HepG2 (cell line): ENCODE data around the gene BMP6. TPM values are rescaled to one million over a fixed set of nuclear protein-coding genes. Genes with fewer than 3 reads are reported as not detected.
A peak's percentile ranks its signal among the peaks of the same experiment; 100 is the strongest.

Source experiments
- ATAC-seq: fragments of 200-7000 bp; cut with Tn5 transposase; 3 replicates; pipeline ENCODE4 v1.9.1; 2020; ENCODE audit warnings: mild to moderate bottlenecking, moderate library complexity
- BruUV-seq: library from RNA; stranded (reverse); fragments of 400-500 nt; replicated peaks from 2 replicates; lab custom pipeline; 2021; lab: Mats Ljungman, UMichigan
- CTCF ChIA-PET: fragments of 300-600 bp; formaldehyde crosslinking; extraction: SDS; loops from one replicate; lab custom pipeline; 2021; ENCODE audit warnings: low total read pairs, inconsistent platforms, low intra/inter-chr PET ratio; lab: Yijun Ruan, JAX
- POLR2A ChIA-PET: fragments of 350-600 bp; sonication (Branson Sonifier 250); formaldehyde crosslinking; loops from one replicate; lab custom pipeline; 2020; ENCODE audit warnings: antibody characterized with exemption, inconsistent platforms; lab: Yijun Ruan, JAX
- DNase-seq: peaks from one replicate; pipeline ENCODE4 v3.0.0-alpha.2; 2015; ENCODE audit warnings: low spot score
- FAIRE-seq: peaks from 3 replicates; lab custom pipeline; 2011; peaks lifted over from hg19 to GRCh38; lab: Jason Lieb, UNC
- H2AFZ ChIP-seq: one replicate; pipeline ENCODE4 v1.6.1; 2011; ENCODE audit warnings: low read length, inconsistent platforms
- H3K27ac ChIP-seq: fragments of 300-600 bp; 3 replicates; pipeline ENCODE4 v1.8.0; 2011; ENCODE audit warnings: mixed run types, mild to moderate bottlenecking, mixed read lengths, low read length, inconsistent platforms; ENCODE audit not compliant: insufficient read depth; ENCODE audit errors: extremely low read length
- H3K27me3 ChIP-seq, 2 experiments: fragments of 200-600 bp in 1 of 2; 2 replicates in 1 of 2; 3 replicates in 1 of 2; pipeline versions ENCODE4 v1.6.0 to v1.8.0; 2011; ENCODE audit warnings: low read length in 2 of 2, mild to moderate bottlenecking in 2 of 2, moderate library complexity in 2 of 2, inconsistent platforms in 1 of 2; ENCODE audit not compliant: insufficient read depth in 2 of 2, control insufficient read depth in 1 of 2
- H3K36me3 ChIP-seq, 2 experiments: fragments of 200-600 bp in 1 of 2; replicated peaks in 1 of 2; 2 replicates in 1 of 2; 3 replicates in 1 of 2; pipeline versions ENCODE4 v1.5.1 to v1.8.0; 2011; ENCODE audit warnings: low read length in 2 of 2, inconsistent platforms in 1 of 2; ENCODE audit not compliant: insufficient read depth in 2 of 2, control insufficient read depth in 1 of 2
- H3K4me1 ChIP-seq: 2 replicates; pipeline ENCODE4 v1.5.1; 2012; ENCODE audit warnings: low read length, inconsistent platforms; ENCODE audit not compliant: insufficient read depth
- H3K4me2 ChIP-seq: 2 replicates; pipeline ENCODE4 v1.6.0; 2011; ENCODE audit warnings: low read depth, low read length, inconsistent platforms
- H3K4me3 ChIP-seq, 3 experiments: fragments of 200-600 bp in 1 of 3; sonication (generic), shearing (Covaris generic) in 1 of 3; replicated peaks in 1 of 3; 2 replicates each; pipeline ENCODE4 v1.5.1; 2011 to 2016; ENCODE audit warnings: low read length in 3 of 3, inconsistent platforms in 2 of 3, low read depth in 2 of 3, mild to moderate bottlenecking in 2 of 3, control low read depth in 1 of 3, mixed read lengths in 1 of 3; ENCODE audit not compliant: insufficient read depth in 1 of 3
- H3K79me2 ChIP-seq: one replicate; pipeline ENCODE4 v1.6.1; 2011; ENCODE audit warnings: low read length, inconsistent platforms; ENCODE audit not compliant: insufficient read depth
- H3K9ac ChIP-seq: 2 replicates; pipeline ENCODE4 v1.6.0; 2011; ENCODE audit warnings: mild to moderate bottlenecking, low read depth, low read length, inconsistent platforms; ENCODE audit not compliant: insufficient read depth
- H3K9me3 ChIP-seq: 2 replicates; pipeline ENCODE4 v1.5.1; 2012; ENCODE audit warnings: mild to moderate bottlenecking, low read length
- H4K20me1 ChIP-seq: 2 replicates; pipeline ENCODE4 v1.6.0; 2011; ENCODE audit warnings: inconsistent platforms, mild to moderate bottlenecking, low read length, moderate library complexity; ENCODE audit not compliant: insufficient read depth
- ATF7 ChIP-seq, 2 experiments: fragments of 450-650 bp in 1 of 2; sonication (generic) in 1 of 2; formaldehyde crosslinking in 1 of 2; IDR thresholded peaks; 2 replicates each; pipeline versions ENCODE4 v1.4.0 to v1.6.1; 2016 to 2020; ENCODE audit warnings: antibody characterized with exemption in 1 of 2, mild to moderate bottlenecking in 1 of 2, missing genetic modification reagents in 1 of 2
- CREM ChIP-seq, 2 experiments: sonication (generic) in 1 of 2; formaldehyde crosslinking in 1 of 2; IDR thresholded peaks; 2 replicates each; pipeline versions ENCODE4 v1.4.0 to v1.6.1; 2016 to 2020; ENCODE audit warnings: antibody characterized with exemption in 1 of 2, mild to moderate bottlenecking in 1 of 2, missing genetic modification reagents in 1 of 2
- EED ChIP-seq: sonication (generic); formaldehyde crosslinking; IDR thresholded peaks from 2 replicates; pipeline ENCODE4 v1.5.0; 2020; ENCODE audit warnings: mild to moderate bottlenecking, missing genetic modification reagents
- EZH2 ChIP-seq: conservative IDR thresholded peaks from 2 replicates; pipeline ENCODE4 v1.6.1; 2012; ENCODE audit warnings: mild to moderate bottlenecking, low read depth, low read length, moderate library complexity
- HOXA5 ChIP-seq: sonication (generic); formaldehyde crosslinking; IDR thresholded peaks from 2 replicates; pipeline ENCODE4 v1.4.0; 2020; ENCODE audit warnings: missing genetic modification reagents
- MTA1 ChIP-seq: sonication (generic); formaldehyde crosslinking; IDR thresholded peaks from 2 replicates; pipeline ENCODE4 v1.4.0; 2020; ENCODE audit warnings: missing genetic modification reagents, mild to moderate bottlenecking, borderline replicate concordance
- PATZ1 ChIP-seq: sonication (generic); formaldehyde crosslinking; IDR thresholded peaks from 2 replicates; pipeline ENCODE4 v1.4.0; 2020; ENCODE audit warnings: missing genetic modification reagents
- TBX2 ChIP-seq: sonication (generic); formaldehyde crosslinking; IDR thresholded peaks from 2 replicates; pipeline ENCODE4 v1.5.0; 2020; ENCODE audit warnings: missing genetic modification reagents, mild to moderate bottlenecking, borderline replicate concordance
- ZBTB46 ChIP-seq: sonication (generic); formaldehyde crosslinking; IDR thresholded peaks from 2 replicates; pipeline ENCODE4 v1.4.0; 2020; ENCODE audit warnings: mild to moderate bottlenecking, missing genetic modification reagents, borderline replicate concordance
- ZNF800 ChIP-seq: sonication (generic); formaldehyde crosslinking; IDR thresholded peaks from 2 replicates; pipeline ENCODE4 v1.4.0; 2020; ENCODE audit warnings: missing genetic modification reagents
- WGBS: methylation state at CpG from one replicate; pipeline ENCODE4 v1.1.6; 2017; ENCODE audit warnings: low lambda C conversion rate; 5-methylcytosine and 5-hydroxymethylcytosine counted together
- in situ Hi-C: cut with HindIII; loops from 2 replicates; pipeline ENCODE4 v1.10.0; 2017; ENCODE audit warnings: low pct_unique_long_range_greater_than_20kb; ENCODE audit not compliant: extremely low pct_ligation_motif_present
- intact Hi-C: fragments of 100-400 bp; cut with micrococcal nuclease; formaldehyde crosslinking; loops from one replicate; pipeline ENCODE4 v1.10.0; 2022; ENCODE audit not compliant: unreplicated experiment
- polyA plus RNA-seq, 8 experiments: library from polyadenylated mRNA; depleted of rRNA in 3 of 8; stranded (reverse) in 7 of 8; unstranded in 1 of 8; fragments of >200 nt; fragmentation: Illumina TruSeq in 4 of 8; extraction: Trizol in 4 of 8; gene quantifications; 2 replicates each; pipeline versions ENCODE4 v1.2.1 to v1.2.3, GENCODE V29; 2011 to 2016; ENCODE audit warnings: low read depth in 4 of 8, missing spikeins in 1 of 8, mixed read lengths in 1 of 8; ENCODE audit not compliant: insufficient read depth in 1 of 8
- total RNA-seq, 5 experiments: library from RNA; depleted of rRNA; stranded (reverse); fragments of >200 nt; fragmentation: Illumina TruSeq; extraction: Trizol; gene quantifications; 2 replicates each; pipeline ENCODE4 v1.2.3, GENCODE V29; 2016; ENCODE audit warnings: low read depth in 1 of 5

The BMP6 gene
- total and polyA plus RNA-seq, 2 of the 13 experiments (the other 11 are each of a cell fraction or from before 2014, with no cell fraction given), result 0.09 to 0.18 TPM

- Histone ChIP-seq H3K9ac (no peak overlapping the region), H3K27ac (no peak overlapping the region), H3K36me3 (no peaks in the 10 kb centered on the region), H3K4me3 (peak overlapping the region in 2 of 3 experiments; percentile 21 to 67; a peak in 4 of 6 replicates), H3K79me2 (no peaks in the 10 kb centered on the region), H4K20me1 (no peaks in the 10 kb centered on the region; the same call in 1 of the 2 replicates), H3K4me1 (peaks cover 45% of the 10 kb centered on the region), H3K27me3 (peaks cover 21 to 85% of the 10 kb centered on the region in 2 experiments; a peak in 4 of 5 replicates), H3K4me2 (peak overlapping the region; percentile 65), H2AFZ (no peak overlapping the region), H3K9me3 (no peaks in the 10 kb centered on the region)
- CTCF ChIA-PET, result no interaction called here
- no peak for FAIRE-seq
- WGBS, result 20% methylated on average over 30 of the region's 97 CpGs
- POLR2A ChIA-PET, result no interaction called here
- intact Hi-C loops (loop anchor here (10.0 kb wide), 1 partner anchor 487 kb away; no protein-coding TSS in a partner anchor), in situ Hi-C loops (loop anchor here (5.0 to 10.0 kb wide), 2 partner anchors 280 to 337 kb away; partner anchors contain the start of gene BLOC1S5)
- peak; percentile 10 for ATAC-seq
- BruUV-seq, result no TSS peak
- no peak for DNase-seq
- peak; percentile 64; the same call in 1 of the 2 replicates for TF ChIP-seq EED
- peak; percentile 58; the same call in 1 of the 2 replicates for TF ChIP-seq PATZ1 (CRISPR knock-in tag)
- peak; percentile 26; the same call in 1 of the 2 replicates for TF ChIP-seq MTA1 (CRISPR knock-in tag)
- TF ChIP-seq ZNF800, result peak; percentile 99
- TF ChIP-seq TBX2 (CRISPR knock-in tag), result peak; percentile 25; the same call in 1 of the 2 replicates
- no peak for TF ChIP-seq ATF7 (IDR thresholded peaks at IDR 0.05)
- no peak for TF ChIP-seq ATF7 (CRISPR knock-in tag; IDR thresholded peaks at IDR 0.05)
- TF ChIP-seq CREM (IDR thresholded peaks at IDR 0.05), result no peak
- TF ChIP-seq CREM (CRISPR knock-in tag; IDR thresholded peaks at IDR 0.05), result no peak
- no peak for TF ChIP-seq HOXA5 (CRISPR knock-in tag)
- TF ChIP-seq ZBTB46, result 0 out of 2 replicates have a peak, but pooled peaks have one; percentile 53
- peak; percentile 97 for TF ChIP-seq EZH2
Measured at GRCh38 chr6:7727086-7727945, 1.4 kb downstream of the BMP6 start.
